PFSK-1 (cell line): ENCODE results near the gene MCM3AP.

Experiments used
- POLR2AphosphoS5 ChIP-seq: IDR thresholded peaks from 2 replicates; pipeline ENCODE4 v1.6.1; 2012; ENCODE audit warnings: low read depth, mild to moderate bottlenecking, control low read depth, low read length, moderate library complexity
- REST ChIP-seq, 2 experiments: IDR thresholded peaks; 2 replicates each; pipeline versions ENCODE4 v1.6.1 to v1.8.0; 2011 to 2012; ENCODE audit warnings: low read depth in 2 of 2, low read length in 2 of 2, control low read depth in 1 of 2, inconsistent platforms in 1 of 2, mild to moderate bottlenecking in 1 of 2, moderate library complexity in 1 of 2; ENCODE audit not compliant: insufficient read depth in 1 of 2
- TAF1 ChIP-seq: IDR thresholded peaks from 2 replicates; pipeline ENCODE4 v1.6.1; 2012; ENCODE audit warnings: low read length, control low read depth, borderline replicate concordance; ENCODE audit not compliant: insufficient read depth

- TF ChIP-seq POLR2AphosphoS5: peak; percentile 80
- TF ChIP-seq TAF1: peak; percentile 89
- peak; percentile 8 to 36; a peak in 1 of 4 replicates for TF ChIP-seq REST (IDR thresholded peaks at IDR 0.05; ENCODE audit: insufficient read depth in 1 of 2, low read depth in 2 of 2, low read length in 2 of 2)
These were observed 593 bp upstream of the MCM3AP start, which contains the start of gene YBEY for GRCh38 chr21:46285761-46286647.
